OCI-LY3 (cell line): ENCODE measurements around the gene PATJ.
"Not testable (repeated sequence)": the region's sequence is repeated elsewhere in the genome, so short reads cannot be mapped to it uniquely, and the experiment has no call there.

Source experiments
- H2AFZ ChIP-seq: fragments of 200-600, 300-600 bp; shearing (Covaris generic); 2 replicates; pipeline ENCODE4 v1.6.0; 2014; ENCODE audit warnings: antibody characterized with exemption, low read depth, low read length
- H3K27ac ChIP-seq: fragments of 200-600, 300-600 bp; sonication (generic); 2 replicates; pipeline ENCODE4 v1.5.1; 2014; ENCODE audit warnings: mild to moderate bottlenecking, low read length, moderate library complexity, mixed read lengths
- H3K27me3 ChIP-seq: fragments of 200-600, 300-600 bp; sonication (generic); 2 replicates; pipeline ENCODE4 v1.6.1; 2014; ENCODE audit warnings: low read depth, low read length, mixed read lengths
- H3K36me3 ChIP-seq: fragments of 200-600, 300-600 bp; sonication (generic); replicated peaks from 2 replicates; pipeline ENCODE3; 2014; ENCODE audit warnings: low read depth, low read length, mixed read lengths
- H3K4me1 ChIP-seq: fragments of 300-600, 200-600 bp; sonication (generic); 2 replicates; pipeline ENCODE4 v1.6.1; 2014; ENCODE audit warnings: low read length, mixed read lengths
- H3K4me2 ChIP-seq: fragments of 200-600, 300-600 bp; sonication (generic); 2 replicates; pipeline ENCODE4 v1.6.1; 2014; ENCODE audit warnings: low read length, mixed read lengths
- H3K4me3 ChIP-seq: fragments of 300-600, 200-600 bp; sonication (generic); 2 replicates; pipeline ENCODE4 v1.5.1; 2014; ENCODE audit warnings: antibody characterized with exemption, mild to moderate bottlenecking, low read length, moderate library complexity
- H3K79me2 ChIP-seq: fragments of 300-600, 200-600 bp; shearing (Covaris generic); 2 replicates; pipeline ENCODE4 v1.6.1; 2014; ENCODE audit warnings: mild to moderate bottlenecking, low read length, mixed read lengths
- H3K9ac ChIP-seq: fragments of 300-600, 200-600 bp; shearing (Covaris generic); 2 replicates; pipeline ENCODE4 v1.6.0; 2014; ENCODE audit warnings: mild to moderate bottlenecking, low read length, moderate library complexity
- H3K9me3 ChIP-seq: fragments of 200-600, 300-600 bp; shearing (Covaris generic); 2 replicates; pipeline ENCODE4 v1.6.1; 2014; ENCODE audit warnings: low read length, mixed read lengths; ENCODE audit not compliant: insufficient read depth
- H4K20me1 ChIP-seq: fragments of 200-600, 300-600 bp; sonication (generic); 2 replicates; pipeline ENCODE4 v1.6.1; 2016; ENCODE audit warnings: low read length, mixed read lengths; ENCODE audit not compliant: insufficient read depth
- CTCF ChIP-seq: fragments of 200-600, 300-600 bp; sonication (generic); IDR thresholded peaks from 2 replicates; pipeline ENCODE4 v1.5.1; 2014; ENCODE audit warnings: antibody characterized with exemption, low read length, low read depth
- EZH2phosphoT487 ChIP-seq: fragments of 200-600 bp; shearing (Covaris generic); IDR thresholded peaks from 2 replicates; pipeline ENCODE4 v1.6.1; 2018; ENCODE audit warnings: antibody characterized with exemption, mixed run types, low read depth

The PATJ gene

GRCh38 chr1:62218604-62219003 lies 476.3 kb downstream of the PATJ start:
- Histone ChIP-seq H3K4me1 (no peaks in the 10 kb centered on the region), H3K79me2 (no peaks in the 10 kb centered on the region)

GRCh38 chr1:62220456-62220855 lies 478.2 kb downstream of the PATJ start:
- not testable (repeated sequence) for H3K9ac ChIP-seq, H4K20me1 ChIP-seq, H3K4me2 ChIP-seq, H3K9me3 ChIP-seq, H2AFZ ChIP-seq, H3K36me3 ChIP-seq, H3K27me3 ChIP-seq, H3K27ac ChIP-seq, H3K4me3 ChIP-seq, H3K4me1 ChIP-seq, H3K79me2 ChIP-seq

More at GRCh38 chr1:62218604-62219003, 476.3 kb downstream of the PATJ start:
- Histone ChIP-seq H2AFZ (no peak overlapping the region), H3K9me3 (no peaks in the 10 kb centered on the region), H3K36me3 (no peaks in the 10 kb centered on the region), H3K4me2 (no peak overlapping the region), H4K20me1 (no peaks in the 10 kb centered on the region), H3K9ac (no peak overlapping the region), H3K4me3 (no peak overlapping the region), H3K27me3 (no peaks in the 10 kb centered on the region), H3K27ac (no peak overlapping the region)
- no peak for TF ChIP-seq EZH2phosphoT487
- no peak for TF ChIP-seq CTCF

GRCh38 chr1:62221171-62221570 lies 478.9 kb downstream of the PATJ start:
- H3K4me2 ChIP-seq, result no peak overlapping the region

GRCh38 chr1:62222321-62222720 lies 480.0 kb downstream of the PATJ start:
- Histone ChIP-seq H3K36me3 (no peaks in the 10 kb centered on the region), H3K9ac (no peak overlapping the region), H4K20me1 (no peaks in the 10 kb centered on the region), H3K4me3 (no peak overlapping the region), H3K27me3 (no peaks in the 10 kb centered on the region), H3K4me1 (no peaks in the 10 kb centered on the region), H2AFZ (no peak overlapping the region), H3K27ac (no peak overlapping the region), H3K79me2 (no peaks in the 10 kb centered on the region), H3K9me3 (no peaks in the 10 kb centered on the region), H3K4me2 (no peak overlapping the region)
- no peak for TF ChIP-seq EZH2phosphoT487
- no peak for TF ChIP-seq CTCF

More at GRCh38 chr1:62221171-62221570, 478.9 kb downstream of the PATJ start:
- no peak overlapping the region for H3K9ac ChIP-seq
- no peaks in the 10 kb centered on the region for H3K79me2 ChIP-seq
- H3K27me3 ChIP-seq, result no peaks in the 10 kb centered on the region
- no peaks in the 10 kb centered on the region for H3K4me1 ChIP-seq
- TF ChIP-seq CTCF, result no peak
- no peak for TF ChIP-seq EZH2phosphoT487
- H4K20me1 ChIP-seq, result no peaks in the 10 kb centered on the region
- no peak overlapping the region for H3K27ac ChIP-seq
- H3K4me3 ChIP-seq, result no peak overlapping the region
- H3K36me3 ChIP-seq, result no peaks in the 10 kb centered on the region
- H3K9me3 ChIP-seq, result no peaks in the 10 kb centered on the region
- H2AFZ ChIP-seq, result no peak overlapping the region

GRCh38 chr1:62224182-62224581 lies 481.9 kb downstream of the PATJ start:
- no peak overlapping the region for H3K4me3 ChIP-seq
- no peak overlapping the region for H3K27ac ChIP-seq
- no peak overlapping the region for H3K9ac ChIP-seq
- no peaks in the 10 kb centered on the region for H4K20me1 ChIP-seq
- no peaks in the 10 kb centered on the region for H3K27me3 ChIP-seq
- no peak overlapping the region for H3K4me2 ChIP-seq
- no peaks in the 10 kb centered on the region for H3K4me1 ChIP-seq
- H3K36me3 ChIP-seq, result no peaks in the 10 kb centered on the region
- H2AFZ ChIP-seq, result no peak overlapping the region
- no peaks in the 10 kb centered on the region for H3K9me3 ChIP-seq
- no peaks in the 10 kb centered on the region for H3K79me2 ChIP-seq
- no peak for TF ChIP-seq EZH2phosphoT487
- no peak for TF ChIP-seq CTCF
